K562 (cell line): ENCODE data around the gene HOXB3. TPM values are rescaled to one million over a fixed set of nuclear protein-coding genes. Genes with fewer than 3 reads are reported as not detected.

ENCODE experiments used
- MAFK ChIP-seq: IDR thresholded peaks from 2 replicates; pipeline ENCODE4 v1.6.1; 2011; ENCODE audit warnings: low read length, improper control_type of control experiment
- ZNF212 ChIP-seq: fragments of 450-650 bp; formaldehyde crosslinking; IDR thresholded peaks from 2 replicates; pipeline ENCODE4 v1.4.0; 2020; ENCODE audit warnings: mild to moderate bottlenecking
- ZNF347 ChIP-seq: fragments of 450-650 bp; formaldehyde crosslinking; IDR thresholded peaks from 2 replicates; pipeline ENCODE4 v1.4.0; 2020; ENCODE audit warnings: low read depth, mild to moderate bottlenecking, moderate library complexity
- ZNF431 ChIP-seq: sonication (generic); formaldehyde crosslinking; IDR thresholded peaks from 2 replicates; pipeline ENCODE4 v1.8.0; 2022; ENCODE audit warnings: mild to moderate bottlenecking, missing genetic modification reagents
- polyA plus RNA-seq, 8 experiments: library from polyadenylated mRNA; depleted of rRNA in 4 of 8; stranded (reverse) in 5 of 8; unstranded in 3 of 8; fragments of >200 nt; fragmentation: Nextera tagmentation in 2 of 8; fragmentation: Illumina TruSeq in 1 of 8; extraction: Ambion mirVana in 2 of 8; extraction: Trizol in 1 of 8; gene quantifications; 2 replicates each; pipeline versions ENCODE4 v1.2.1 to v1.2.3, GENCODE V29; 2011 to 2014; ENCODE audit warnings: inconsistent platforms in 1 of 8, missing spikeins in 1 of 8
- total RNA-seq, 7 experiments: library from RNA; depleted of rRNA in 6 of 7; stranded (reverse); fragments of >200 nt in 6 of 7; fragmentation: Illumina TruSeq in 2 of 7; extraction: Trizol in 2 of 7; gene quantifications; 2 replicates each; pipeline versions ENCODE4 v1.2.1 to v1.2.3, GENCODE V29; 2011 to 2021; ENCODE audit warnings: low replicate concordance in 1 of 7
- TF ChIP-seq, protein P1 (sequence below): fragments of 250-450 bp; sonication (Bioruptor Pico); IDR thresholded peaks from 2 replicates; pipeline ENCODE4 v1.5.0; 2020; ENCODE audit warnings: mild to moderate bottlenecking
- TF ChIP-seq, protein P2 (sequence below): fragments of 250-450 bp; sonication (Bioruptor Pico); IDR thresholded peaks from 2 replicates; pipeline ENCODE4 v1.4.0; 2020

Gene HOXB3
- total and polyA plus RNA-seq, 9 of the 15 experiments (the other 6 are each of a cell fraction or from before 2014, with no cell fraction given) = 2.4 to 41.3 (median 20.2) TPM

GRCh38 chr17:48567646-48568354, 22.2 kb downstream of the HOXB3 start (continued):
- TF ChIP-seq, protein P1, sequence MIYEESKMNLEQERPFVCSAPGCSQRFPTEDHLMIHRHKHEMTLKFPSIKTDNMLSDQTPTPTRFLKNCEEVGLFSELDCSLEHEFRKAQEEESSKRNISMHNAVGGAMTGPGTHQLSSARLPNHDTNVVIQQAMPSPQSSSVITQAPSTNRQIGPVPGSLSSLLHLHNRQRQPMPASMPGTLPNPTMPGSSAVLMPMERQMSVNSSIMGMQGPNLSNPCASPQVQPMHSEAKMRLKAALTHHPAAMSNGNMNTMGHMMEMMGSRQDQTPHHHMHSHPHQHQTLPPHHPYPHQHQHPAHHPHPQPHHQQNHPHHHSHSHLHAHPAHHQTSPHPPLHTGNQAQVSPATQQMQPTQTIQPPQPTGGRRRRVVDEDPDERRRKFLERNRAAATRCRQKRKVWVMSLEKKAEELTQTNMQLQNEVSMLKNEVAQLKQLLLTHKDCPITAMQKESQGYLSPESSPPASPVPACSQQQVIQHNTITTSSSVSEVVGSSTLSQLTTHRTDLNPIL = no peak
- TF ChIP-seq MAFK = no peak
- TF ChIP-seq ZNF212 (CRISPR knock-in tag) = no peak
- TF ChIP-seq ZNF431 (CRISPR knock-in tag) = no peak
- no peak for TF ChIP-seq ZNF347 (CRISPR knock-in tag)
- TF ChIP-seq, protein P2, sequence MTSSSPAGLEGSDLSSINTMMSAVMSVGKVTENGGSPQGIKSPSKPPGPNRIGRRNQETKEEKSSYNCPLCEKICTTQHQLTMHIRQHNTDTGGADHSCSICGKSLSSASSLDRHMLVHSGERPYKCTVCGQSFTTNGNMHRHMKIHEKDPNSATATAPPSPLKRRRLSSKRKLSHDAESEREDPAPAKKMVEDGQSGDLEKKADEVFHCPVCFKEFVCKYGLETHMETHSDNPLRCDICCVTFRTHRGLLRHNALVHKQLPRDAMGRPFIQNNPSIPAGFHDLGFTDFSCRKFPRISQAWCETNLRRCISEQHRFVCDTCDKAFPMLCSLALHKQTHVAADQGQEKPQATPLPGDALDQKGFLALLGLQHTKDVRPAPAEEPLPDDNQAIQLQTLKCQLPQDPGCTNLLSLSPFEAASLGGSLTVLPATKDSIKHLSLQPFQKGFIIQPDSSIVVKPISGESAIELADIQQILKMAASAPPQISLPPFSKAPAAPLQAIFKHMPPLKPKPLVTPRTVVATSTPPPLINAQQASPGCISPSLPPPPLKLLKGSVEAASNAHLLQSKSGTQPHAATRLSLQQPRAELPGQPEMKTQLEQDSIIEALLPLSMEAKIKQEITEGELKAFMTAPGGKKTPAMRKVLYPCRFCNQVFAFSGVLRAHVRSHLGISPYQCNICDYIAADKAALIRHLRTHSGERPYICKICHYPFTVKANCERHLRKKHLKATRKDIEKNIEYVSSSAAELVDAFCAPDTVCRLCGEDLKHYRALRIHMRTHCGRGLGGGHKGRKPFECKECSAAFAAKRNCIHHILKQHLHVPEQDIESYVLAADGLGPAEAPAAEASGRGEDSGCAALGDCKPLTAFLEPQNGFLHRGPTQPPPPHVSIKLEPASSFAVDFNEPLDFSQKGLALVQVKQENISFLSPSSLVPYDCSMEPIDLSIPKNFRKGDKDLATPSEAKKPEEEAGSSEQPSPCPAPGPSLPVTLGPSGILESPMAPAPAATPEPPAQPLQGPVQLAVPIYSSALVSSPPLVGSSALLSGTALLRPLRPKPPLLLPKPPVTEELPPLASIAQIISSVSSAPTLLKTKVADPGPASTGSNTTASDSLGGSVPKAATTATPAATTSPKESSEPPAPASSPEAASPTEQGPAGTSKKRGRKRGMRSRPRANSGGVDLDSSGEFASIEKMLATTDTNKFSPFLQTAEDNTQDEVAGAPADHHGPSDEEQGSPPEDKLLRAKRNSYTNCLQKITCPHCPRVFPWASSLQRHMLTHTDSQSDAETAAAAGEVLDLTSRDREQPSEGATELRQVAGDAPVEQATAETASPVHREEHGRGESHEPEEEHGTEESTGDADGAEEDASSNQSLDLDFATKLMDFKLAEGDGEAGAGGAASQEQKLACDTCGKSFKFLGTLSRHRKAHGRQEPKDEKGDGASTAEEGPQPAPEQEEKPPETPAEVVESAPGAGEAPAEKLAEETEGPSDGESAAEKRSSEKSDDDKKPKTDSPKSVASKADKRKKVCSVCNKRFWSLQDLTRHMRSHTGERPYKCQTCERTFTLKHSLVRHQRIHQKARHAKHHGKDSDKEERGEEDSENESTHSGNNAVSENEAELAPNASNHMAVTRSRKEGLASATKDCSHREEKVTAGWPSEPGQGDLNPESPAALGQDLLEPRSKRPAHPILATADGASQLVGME (CRISPR knock-in tag) = no peak
